ENCODE data around the gene RPSA. TPM values are rescaled to one million over a fixed set of nuclear protein-coding genes. Genes with fewer than 3 reads are reported as not detected.

Gene RPSA
- 1,561 and 1,590 TPM in 2 replicates for total RNA-seq (2014; rRNA removed; shearing (Covaris generic))
- polyA plus RNA-seq (2016; fragmentation: Nextera tagmentation; extraction: Ambion mirVana), result 406 and 418 TPM in 2 replicates

GRCh38 chr3:39406368-39407258, at the start of gene RPSA:
TSS of gene RPSA (plus strand) at chr3:39406720. CDS start at chr3:39407654, 934 bp downstream.
- WGBS, 2 experiments (ENCODE audit: low coverage in 1 of 2, low lambda C conversion rate in 2 of 2, missing lambda C conversion rate in 2 of 2), result 1 to 2% methylated on average over 49 to 55 of the region's 63 CpGs
- in situ Hi-C loops (cut with MboI), result no loop called here
- peak within 1 kb of the TSS; percentile 95 for H3K9ac ChIP-seq

DNA sequence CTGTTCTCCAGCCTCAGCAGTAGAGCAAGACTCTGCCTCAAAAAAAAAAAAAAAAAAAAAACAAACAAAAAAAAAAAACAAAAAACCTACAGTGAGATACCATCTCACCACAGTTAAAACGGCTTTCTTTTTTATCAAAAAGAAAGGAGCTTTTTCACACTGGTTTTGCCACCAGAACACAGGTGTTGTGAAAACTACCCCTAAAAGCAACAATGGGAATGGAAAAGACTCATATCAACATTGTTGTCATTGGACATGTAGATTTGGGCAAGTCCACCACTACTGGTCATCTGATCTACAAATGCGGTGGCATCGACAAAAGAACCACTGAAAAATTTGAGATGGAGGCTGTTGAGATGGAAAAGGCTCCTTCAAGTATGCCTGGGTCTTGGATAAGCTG, 48.2 kb upstream of the RPSA start:
- Histone ChIP-seq H3K9me2 (ENCODE audit: insufficient read depth) (no peaks in the 10 kb centered on the region), H2AFZ (no peak overlapping the region), H3K9me3 (ENCODE audit: low read depth) (no peaks in the 10 kb centered on the region), H3K9ac (no peak overlapping the region), H3K79me2 (ENCODE audit: insufficient read depth) (no peaks in the 10 kb centered on the region), H4K20me1 (ENCODE audit: insufficient read depth) (no peaks in the 10 kb centered on the region), H3K4me2 (ENCODE audit: unreplicated experiment) (no peak overlapping the region), H3F3A (ENCODE audit: insufficient read depth) (no peaks in the 10 kb centered on the region), H3K4me1 (ENCODE audit: insufficient read depth) (no peaks in the 10 kb centered on the region), H3K4me3 (no peak overlapping the region), H3K36me3 (ENCODE audit: low read depth) (no peaks in the 10 kb centered on the region), H3K27me3 (replicated peaks; ENCODE audit: insufficient read depth) (no peaks in the 10 kb centered on the region), H3K27ac (no peak overlapping the region)
- TF ChIP-seq EZH2phosphoT487 (IDR thresholded peaks at IDR 0.05; ENCODE audit: insufficient read depth, low read depth) (no peak), EZH2 (IDR thresholded peaks at IDR 0.05; ENCODE audit: insufficient read depth, poor library complexity, severe bottlenecking) (no peak)
- no peak for DNase-seq
- in situ Hi-C loops (cut with MboI), result no loop called here
- 52 to 53% methylated on average over 3 of the region's 3 CpGs for WGBS, 2 experiments (ENCODE audit: low coverage in 1 of 2, low lambda C conversion rate in 2 of 2, missing lambda C conversion rate in 2 of 2)

More at GRCh38 chr3:39406368-39407258, at the start of gene RPSA:
- H3K4me1 ChIP-seq (ENCODE audit: insufficient read depth), result peaks cover 27% of the 10 kb centered on the region
- H3K27me3 ChIP-seq (replicated peaks; ENCODE audit: insufficient read depth), result no peaks in the 10 kb centered on the region
- H3K4me3 ChIP-seq, result peak within 1 kb of the TSS; percentile 86
- peak; percentile 99 for DNase-seq
- peak within 1 kb of the TSS; percentile 87 for H2AFZ ChIP-seq
- H3K27ac ChIP-seq, result peak within 1 kb of the TSS; percentile 81
- peaks cover 7% of the 10 kb centered on the region; the same call in 1 of the 2 replicates for H4K20me1 ChIP-seq (ENCODE audit: insufficient read depth)
- H3K9me3 ChIP-seq (ENCODE audit: low read depth), result no peaks in the 10 kb centered on the region
- H3K4me2 ChIP-seq (ENCODE audit: unreplicated experiment), result peak within 1 kb of the TSS; percentile 81
- peaks cover 42% of the 10 kb centered on the region for H3F3A ChIP-seq (ENCODE audit: insufficient read depth)
- peaks cover 41% of the 10 kb centered on the region for H3K79me2 ChIP-seq (ENCODE audit: insufficient read depth)
- TF ChIP-seq EZH2phosphoT487 (IDR thresholded peaks at IDR 0.05; ENCODE audit: insufficient read depth, low read depth) (no peak), EZH2 (IDR thresholded peaks at IDR 0.05; ENCODE audit: insufficient read depth, poor library complexity, severe bottlenecking) (no peak)
- no peaks in the 10 kb centered on the region for H3K9me2 ChIP-seq (ENCODE audit: insufficient read depth)
- peaks cover 35% of the 10 kb centered on the region for H3K36me3 ChIP-seq (ENCODE audit: low read depth)

DNA sequence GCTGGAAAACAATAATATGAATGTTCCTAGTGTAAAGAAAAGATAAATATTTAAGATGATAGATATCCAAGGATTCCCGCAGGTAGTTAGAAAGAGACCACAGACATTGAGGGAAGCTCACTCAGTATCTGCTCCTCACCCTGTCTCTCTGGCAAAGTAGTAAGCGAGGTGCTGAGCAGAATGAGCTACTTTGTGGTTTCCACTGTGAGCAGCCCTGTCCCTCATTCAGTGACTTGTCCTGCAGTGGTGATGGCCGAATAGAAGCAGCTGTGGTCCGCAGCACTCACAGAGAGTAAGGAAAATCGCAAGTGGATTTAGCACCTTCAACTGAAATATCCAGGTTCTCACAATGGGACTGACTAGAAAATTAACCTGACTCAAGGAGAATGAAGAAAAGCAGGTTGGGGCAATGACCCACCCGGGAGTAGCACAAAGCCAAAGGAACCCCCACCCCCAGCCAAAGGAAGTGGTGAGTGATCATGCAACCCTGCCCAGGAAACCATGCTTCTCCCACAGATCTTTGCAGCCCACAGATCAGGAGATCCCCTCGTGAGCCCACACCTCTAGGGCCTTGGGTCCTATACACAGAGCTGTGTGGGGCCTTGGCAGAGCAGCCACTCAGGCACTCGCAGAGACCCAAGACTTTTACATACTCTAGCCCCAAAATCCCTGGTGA, 45.1 kb upstream of the RPSA start:
- H3K9me2 ChIP-seq (ENCODE audit: insufficient read depth), result no peaks in the 10 kb centered on the region
- DNase-seq, result no peak
- no peak overlapping the region for H3K4me3 ChIP-seq
- H3K79me2 ChIP-seq (ENCODE audit: insufficient read depth), result no peaks in the 10 kb centered on the region
- H3K9ac ChIP-seq, result no peak overlapping the region
- no peak overlapping the region for H3K27ac ChIP-seq
- no peak overlapping the region for H3K4me2 ChIP-seq (ENCODE audit: unreplicated experiment)
- in situ Hi-C loops (cut with MboI), result no loop called here
- H3K9me3 ChIP-seq (ENCODE audit: low read depth), result no peaks in the 10 kb centered on the region
- TF ChIP-seq EZH2 (IDR thresholded peaks at IDR 0.05; ENCODE audit: insufficient read depth, poor library complexity, severe bottlenecking) (no peak), EZH2phosphoT487 (IDR thresholded peaks at IDR 0.05; ENCODE audit: insufficient read depth, low read depth) (no peak)
- H3K4me1 ChIP-seq (ENCODE audit: insufficient read depth), result no peaks in the 10 kb centered on the region
- no peaks in the 10 kb centered on the region for H4K20me1 ChIP-seq (ENCODE audit: insufficient read depth)
- no peaks in the 10 kb centered on the region for H3K27me3 ChIP-seq (replicated peaks; ENCODE audit: insufficient read depth)
- 40 to 42% methylated on average over 8 of the region's 8 CpGs for WGBS, 2 experiments (ENCODE audit: low coverage in 1 of 2, low lambda C conversion rate in 2 of 2, missing lambda C conversion rate in 2 of 2)
- no peaks in the 10 kb centered on the region for H3F3A ChIP-seq (ENCODE audit: insufficient read depth)
- H3K36me3 ChIP-seq (ENCODE audit: low read depth), result no peaks in the 10 kb centered on the region
- no peak overlapping the region for H2AFZ ChIP-seq

DNA sequence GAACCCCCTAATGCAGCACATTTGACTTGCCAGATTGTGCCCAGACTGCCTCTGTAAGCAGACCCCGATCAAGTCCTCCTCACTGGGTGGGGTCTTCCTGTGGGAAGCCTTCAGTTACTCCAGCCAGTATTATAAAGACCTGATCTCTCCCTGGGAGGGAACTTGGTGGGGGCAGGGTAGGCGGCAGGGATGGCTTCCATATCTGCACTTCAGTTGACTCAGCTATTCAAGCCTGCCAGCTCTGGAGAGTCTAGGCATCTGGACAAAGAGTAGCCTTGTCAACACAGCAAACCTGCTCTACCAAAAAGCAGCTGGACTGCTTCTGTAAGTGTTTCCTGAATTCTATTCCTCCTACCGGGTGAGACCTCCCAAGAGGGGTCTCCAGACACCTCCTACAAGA, 44.3 kb upstream of the RPSA start:
- Histone ChIP-seq H3F3A (ENCODE audit: insufficient read depth) (no peaks in the 10 kb centered on the region), H3K9me3 (ENCODE audit: low read depth) (no peaks in the 10 kb centered on the region), H3K79me2 (ENCODE audit: insufficient read depth) (no peaks in the 10 kb centered on the region), H4K20me1 (ENCODE audit: insufficient read depth) (no peaks in the 10 kb centered on the region), H3K4me3 (no peak overlapping the region), H3K4me1 (ENCODE audit: insufficient read depth) (no peaks in the 10 kb centered on the region), H2AFZ (no peak overlapping the region), H3K9me2 (ENCODE audit: insufficient read depth) (no peaks in the 10 kb centered on the region), H3K36me3 (ENCODE audit: low read depth) (no peaks in the 10 kb centered on the region), H3K4me2 (ENCODE audit: unreplicated experiment) (no peak overlapping the region), H3K9ac (no peak overlapping the region), H3K27ac (no peak overlapping the region), H3K27me3 (replicated peaks; ENCODE audit: insufficient read depth) (no peaks in the 10 kb centered on the region)
- WGBS, 2 experiments (ENCODE audit: low coverage in 1 of 2, low lambda C conversion rate in 2 of 2, missing lambda C conversion rate in 2 of 2), result 22 to 30% methylated on average over 3 of the region's 3 CpGs
- in situ Hi-C loops (cut with MboI), result no loop called here
- no peak for TF ChIP-seq EZH2phosphoT487 (IDR thresholded peaks at IDR 0.05; ENCODE audit: insufficient read depth, low read depth)
- TF ChIP-seq EZH2 (IDR thresholded peaks at IDR 0.05; ENCODE audit: insufficient read depth, poor library complexity, severe bottlenecking), result no peak
- DNase-seq, result no peak
